B cell (primary cell): ENCODE measurements around the gene ZNF534.
"Not testable (repeated sequence)": the region's sequence is repeated elsewhere in the genome, so short reads cannot be mapped to it uniquely, and the experiment has no call there.

Source experiments
- CTCF ChIP-seq: fragments of 200-600 bp; IDR thresholded peaks from one replicate; pipeline ENCODE4 v1.8.0; 2022; ENCODE audit warnings: antibody characterized with exemption, mild to moderate bottlenecking
- EZH2 ChIP-seq: IDR thresholded peaks from 2 replicates; pipeline ENCODE4 v1.6.1; 2012; ENCODE audit warnings: borderline replicate concordance, low read depth, mild to moderate bottlenecking, moderate library complexity, low read length; ENCODE audit not compliant: insufficient read depth, poor library complexity, severe bottlenecking

GRCh38 chr19:52485561-52486240, 56.8 kb downstream of the ZNF534 start:
- not testable (repeated sequence) for TF ChIP-seq CTCF, EZH2
